HEK293 (cell line): ENCODE results near the gene TAX1BP1.

Source experiments
- CTCF ChIP-seq: fragments of 450-650 bp; formaldehyde crosslinking; IDR thresholded peaks from 2 replicates; pipeline ENCODE4 v1.5.1; 2016; ENCODE audit warnings: missing biosample characterization, missing genetic modification characterization
- SCRT1 ChIP-seq: fragments of 450-650 bp; formaldehyde crosslinking; IDR thresholded peaks from 2 replicates; pipeline ENCODE4 v1.5.1; 2016; ENCODE audit warnings: missing biosample characterization, missing genetic modification characterization, borderline replicate concordance
- ZNF274 ChIP-seq, 2 experiments: fragments of 200-500 bp in 1 of 2; fragments of 450-650 bp in 1 of 2; sonication (Bioruptor generic) in 1 of 2; formaldehyde crosslinking in 1 of 2; IDR thresholded peaks; 2 replicates each; pipeline versions ENCODE4 v1.5.1 to v1.6.1; 2014 to 2016; ENCODE audit warnings: borderline replicate concordance in 1 of 2, inconsistent platforms in 1 of 2, low read length in 1 of 2, missing biosample characterization in 1 of 2, missing genetic modification characterization in 1 of 2
- ZSCAN30 ChIP-seq: fragments of 450-650 bp; IDR thresholded peaks from 2 replicates; pipeline ENCODE4 v1.5.1; 2018; ENCODE audit warnings: missing biosample characterization, mild to moderate bottlenecking, missing genetic modification characterization, moderate library complexity
- TF ChIP-seq, protein P1 (sequence below): fragments of 450-650 bp; formaldehyde crosslinking; IDR thresholded peaks from 2 replicates; pipeline ENCODE4 v1.5.1; 2016; ENCODE audit warnings: missing biosample characterization, missing genetic modification characterization

DNA sequence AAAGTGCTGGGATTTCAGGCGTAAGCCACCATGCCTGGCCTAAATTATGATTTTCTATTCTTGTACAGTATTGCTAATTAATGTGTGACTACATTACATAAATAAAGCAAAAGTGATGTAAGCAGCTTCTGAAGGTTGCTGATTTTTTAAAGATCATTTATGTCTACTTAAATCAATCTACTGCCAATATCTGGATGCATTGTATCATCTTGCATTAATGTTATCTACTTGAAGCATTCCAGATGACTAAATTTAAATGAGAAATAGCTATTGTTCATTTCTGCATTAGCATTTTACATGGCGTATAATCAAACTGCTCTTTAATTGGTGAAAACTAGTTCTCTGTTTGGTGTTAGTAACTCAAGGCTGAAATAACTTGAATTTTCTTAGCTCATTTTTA, 40.2 kb upstream of the TAX1BP1 start:
- no peak for TF ChIP-seq CTCF
- TF ChIP-seq SCRT1 (tag by site-specific recombination) = no peak
- TF ChIP-seq, protein P1, sequence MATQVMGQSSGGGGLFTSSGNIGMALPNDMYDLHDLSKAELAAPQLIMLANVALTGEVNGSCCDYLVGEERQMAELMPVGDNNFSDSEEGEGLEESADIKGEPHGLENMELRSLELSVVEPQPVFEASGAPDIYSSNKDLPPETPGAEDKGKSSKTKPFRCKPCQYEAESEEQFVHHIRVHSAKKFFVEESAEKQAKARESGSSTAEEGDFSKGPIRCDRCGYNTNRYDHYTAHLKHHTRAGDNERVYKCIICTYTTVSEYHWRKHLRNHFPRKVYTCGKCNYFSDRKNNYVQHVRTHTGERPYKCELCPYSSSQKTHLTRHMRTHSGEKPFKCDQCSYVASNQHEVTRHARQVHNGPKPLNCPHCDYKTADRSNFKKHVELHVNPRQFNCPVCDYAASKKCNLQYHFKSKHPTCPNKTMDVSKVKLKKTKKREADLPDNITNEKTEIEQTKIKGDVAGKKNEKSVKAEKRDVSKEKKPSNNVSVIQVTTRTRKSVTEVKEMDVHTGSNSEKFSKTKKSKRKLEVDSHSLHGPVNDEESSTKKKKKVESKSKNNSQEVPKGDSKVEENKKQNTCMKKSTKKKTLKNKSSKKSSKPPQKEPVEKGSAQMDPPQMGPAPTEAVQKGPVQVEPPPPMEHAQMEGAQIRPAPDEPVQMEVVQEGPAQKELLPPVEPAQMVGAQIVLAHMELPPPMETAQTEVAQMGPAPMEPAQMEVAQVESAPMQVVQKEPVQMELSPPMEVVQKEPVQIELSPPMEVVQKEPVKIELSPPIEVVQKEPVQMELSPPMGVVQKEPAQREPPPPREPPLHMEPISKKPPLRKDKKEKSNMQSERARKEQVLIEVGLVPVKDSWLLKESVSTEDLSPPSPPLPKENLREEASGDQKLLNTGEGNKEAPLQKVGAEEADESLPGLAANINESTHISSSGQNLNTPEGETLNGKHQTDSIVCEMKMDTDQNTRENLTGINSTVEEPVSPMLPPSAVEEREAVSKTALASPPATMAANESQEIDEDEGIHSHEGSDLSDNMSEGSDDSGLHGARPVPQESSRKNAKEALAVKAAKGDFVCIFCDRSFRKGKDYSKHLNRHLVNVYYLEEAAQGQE (tag by site-specific recombination) = no peak
- no peak for TF ChIP-seq ZNF274 (IDR thresholded peaks at IDR 0.05; ENCODE audit: low read length)
- TF ChIP-seq ZNF274 (tag by site-specific recombination; IDR thresholded peaks at IDR 0.05; ENCODE audit: borderline replicate concordance) = no peak
- TF ChIP-seq ZSCAN30 (tag by site-specific recombination) = no peak
